ENCODE data around the gene UBAP2. TPM values are rescaled to one million over a fixed set of nuclear protein-coding genes. Genes with fewer than 3 reads are reported as not detected.

The UBAP2 gene
- total RNA-seq, 1 experiment from 2014 or later, result 60.8 TPM

GRCh38 chr9:33913541-33913940 lies 135.1 kb downstream of the UBAP2 start:
- Mint-ChIP-seq H3K27ac (no peak overlapping the region), H3K4me3 (no peak overlapping the region), H3K4me1 (peaks cover 16 to 31% of the 10 kb centered on the region in 2 experiments), H3K36me3 (ENCODE audit: insufficient read depth in 1 of 3, low read depth in 3 of 3) (peaks cover 7 to 47% (median 35%) of the 10 kb centered on the region in 3 experiments; a peak in 5 of 7 replicates), H3K9me3 (no peaks in the 10 kb centered on the region), H3K27me3 (ENCODE audit: low read depth) (no peaks in the 10 kb centered on the region; the same call in 1 of the 2 replicates)
- no peak for TF ChIP-seq CTCF (conservative IDR thresholded peaks at IDR 0.05)
- Histone ChIP-seq H3K4me2 (ENCODE audit: insufficient read depth, insufficient read length, low read length) (no peak overlapping the region), H3K79me2 (ENCODE audit: insufficient read depth, low read length) (no peaks in the 10 kb centered on the region), H2BK15ac (ENCODE audit: low read depth, low read length) (no peak overlapping the region), H2BK12ac (ENCODE audit: insufficient read length, low read depth, low read length) (no peak overlapping the region), H2BK20ac (ENCODE audit: low read depth, low read length, poor library complexity, severe bottlenecking) (no peak overlapping the region), H3T11ph (ENCODE audit: low read length) (no peak overlapping the region), H3K4ac (ENCODE audit: low read depth, low read length) (no peak overlapping the region), H3K56ac (ENCODE audit: insufficient read length, low read depth, low read length) (no peak overlapping the region), H3K27ac (ENCODE audit: insufficient read length, low read depth, low read length) (no peak overlapping the region), H4K8ac (replicated peaks; ENCODE audit: insufficient read length, low read depth, low read length) (no peak overlapping the region), H4K5ac (ENCODE audit: insufficient read length, low read depth, low read length) (no peak overlapping the region), H2AK5ac (ENCODE audit: insufficient read length, low read length) (no peak overlapping the region), H2AFZ (ENCODE audit: low read length) (no peak overlapping the region), H3K23ac (ENCODE audit: insufficient read length, low read depth, low read length) (no peak overlapping the region), H4K20me1 (ENCODE audit: control insufficient read depth, insufficient read depth, insufficient read length) (no peaks in the 10 kb centered on the region), H3K9ac (ENCODE audit: extremely low read depth, insufficient read length, low read length) (no peak overlapping the region), H4K91ac (ENCODE audit: insufficient read length, low read depth, low read length) (no peak overlapping the region), H3K79me1 (ENCODE audit: insufficient read depth, low read depth, low read length, poor library complexity, severe bottlenecking) (peaks cover 4% of the 10 kb centered on the region), H2BK120ac (ENCODE audit: low read depth, low read length, poor library complexity, severe bottlenecking) (no peak overlapping the region), H3K14ac (ENCODE audit: insufficient read depth, low read length) (no peak overlapping the region), H3K9me3 (ENCODE audit: control insufficient read depth, low read depth, low read length) (no peaks in the 10 kb centered on the region), H3K4me1 (ENCODE audit: insufficient read depth, low read length) (no peaks in the 10 kb centered on the region), H3K18ac (ENCODE audit: insufficient read length, low read depth, low read length) (no peak overlapping the region), H3K27me3 (ENCODE audit: insufficient read depth, low read length) (no peaks in the 10 kb centered on the region), H2BK5ac (ENCODE audit: insufficient read length, low read length) (no peak overlapping the region), H3K23me2 (ENCODE audit: insufficient read length, low read depth, low read length, poor library complexity, severe bottlenecking) (no peaks in the 10 kb centered on the region)
- no peak for DNase-seq
- no CpG with 5 or more reads among the region's 1 CpG for WGBS (ENCODE audit: extremely low coverage, insufficient read length, low lambda C conversion rate)

Measured in H9 (cell line).